Suppressor macrophage treated with lipopolysaccharide for 4 hours (primary cell): ENCODE data around the gene PMIS2.
A peak's percentile ranks its signal among the peaks of the same experiment; 100 is the strongest.

Experiments
- DNase-seq: peaks from one replicate; pipeline ENCODE4 v3.0.0-alpha.2; 2020

PMIS2 gene

GRCh38 chr19:35585848-35586247 is at the start of gene PMIS2:
Gene PMIS2 (plus strand): TSS chr19:35586173. CDS start chr19:35586260, 87 bp downstream.
- no peak for DNase-seq

GRCh38 chr19:35539314-35539713 is 46.7 kb upstream of the PMIS2 start:
- no peak for DNase-seq

GRCh38 chr19:35539850-35540249 is 46.1 kb upstream of the PMIS2 start:
- no peak for DNase-seq

- no peak for DNase-seq
Observed at GRCh38 chr19:35540356-35540927, 45.5 kb upstream of the PMIS2 start.

GRCh38 chr19:35542209-35542608 is 43.8 kb upstream of the PMIS2 start:
- DNase-seq, result no peak

- DNase-seq, result no peak
Observed at GRCh38 chr19:35543280-35544109, 42.5 kb upstream of the PMIS2 start.

GRCh38 chr19:35544110-35544802 is 41.7 kb upstream of the PMIS2 start:
- no peak for DNase-seq

GRCh38 chr19:35545001-35545854 is 40.7 kb upstream of the PMIS2 start, which contains the start of gene TMEM147:
Gene TMEM147 (plus strand): TSS chr19:35545626. CDS start chr19:35545740, 114 bp downstream.
- DNase-seq, result peak; percentile 93

GRCh38 chr19:35545855-35546381 is 40.1 kb upstream of the PMIS2 start:
- DNase-seq, result no peak

GRCh38 chr19:35546532-35546931 is 39.4 kb upstream of the PMIS2 start:
- DNase-seq, result no peak

- peak; percentile 85 for DNase-seq
Observed at GRCh38 chr19:35549174-35549788, 36.7 kb upstream of the PMIS2 start.

- DNase-seq, result no peak
Observed at GRCh38 chr19:35549879-35550523, 36.0 kb upstream of the PMIS2 start.

- DNase-seq, result no peak
Observed at GRCh38 chr19:35551091-35551810, 34.7 kb upstream of the PMIS2 start.

- no peak for DNase-seq
Observed at GRCh38 chr19:35552534-35553384, 33.2 kb upstream of the PMIS2 start.

GRCh38 chr19:35553385-35554000 is 32.5 kb upstream of the PMIS2 start:
- no peak for DNase-seq

GRCh38 chr19:35554076-35554475 is 31.9 kb upstream of the PMIS2 start:
- no peak for DNase-seq

- no peak for DNase-seq
Observed at GRCh38 chr19:35555301-35556005, 30.5 kb upstream of the PMIS2 start.

GRCh38 chr19:35556025-35556590 is 29.9 kb upstream of the PMIS2 start:
- no peak for DNase-seq
